Stimulated activated naive CD8-positive, alpha-beta T cell treated with anti-CD3 and anti-CD28 coated beads, Interleukin-15, amount 100 ng/mL, for 72 hours (primary cell): ENCODE results near the gene PTTG2.
"Not testable (repeated sequence)": the region's sequence is repeated elsewhere in the genome, so short reads cannot be mapped to it uniquely, and the experiment has no call there.

Experiments
- ATAC-seq: fragments of 150-1000 bp; cut with Tn5 transposase; 2 replicates; pipeline ENCODE4 v1.10.0; 2021; ENCODE audit warnings: mild to moderate bottlenecking, moderate library complexity
- DNase-seq, 2 donors: peaks; one replicate each; pipeline ENCODE4 v3.0.0; 2021 to 2022
- H3K27ac Mint-ChIP-seq, 2 donors: one replicate each; pipeline ENCODE4 v1.8.0; 2022; ENCODE audit warnings: mild to moderate bottlenecking in 2 of 2, mixed read lengths in 2 of 2, moderate library complexity in 2 of 2
- H3K27me3 Mint-ChIP-seq: one replicate; pipeline ENCODE4 v1.8.0; 2022; ENCODE audit warnings: mixed read lengths
- H3K4me1 Mint-ChIP-seq: one replicate; pipeline ENCODE4 v1.8.0; 2022; ENCODE audit warnings: mild to moderate bottlenecking, mixed read lengths
- H3K4me3 Mint-ChIP-seq, 2 donors: one replicate each; pipeline ENCODE4 v1.8.0; 2022; ENCODE audit warnings: mild to moderate bottlenecking in 2 of 2, mixed read lengths in 2 of 2, moderate library complexity in 1 of 2
- H3K9me3 Mint-ChIP-seq, 2 donors: one replicate each; pipeline ENCODE4 v1.8.0; 2022; ENCODE audit warnings: mixed read lengths in 2 of 2

Gene PTTG2

DNA sequence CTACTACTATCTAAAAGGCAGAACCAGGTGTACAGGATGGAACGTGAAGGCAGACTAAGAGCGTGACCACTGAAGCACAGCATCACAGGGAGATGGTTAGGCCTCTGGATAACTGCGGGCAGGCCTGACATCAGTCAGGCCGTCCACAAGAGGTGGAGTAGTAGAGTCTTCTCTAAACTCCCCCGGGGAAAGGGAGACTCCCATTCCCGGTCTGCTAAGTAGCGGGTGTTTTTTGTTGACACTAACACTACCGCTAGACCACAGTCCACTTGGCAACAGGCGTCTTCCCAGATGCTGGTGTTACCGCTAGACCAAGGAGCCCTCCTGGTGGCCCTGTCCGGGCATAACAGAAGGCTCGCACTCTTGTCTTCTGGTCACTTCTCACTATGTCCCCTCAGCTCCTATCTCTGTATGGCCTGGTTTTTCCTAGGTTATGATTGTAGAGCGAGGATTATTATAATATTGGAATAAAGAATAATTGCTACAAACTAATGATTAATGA is 15.2 kb downstream of the PTTG2 start:
- DNase-seq, H3K27ac Mint-ChIP-seq: not testable (repeated sequence)
- H3K4me1 Mint-ChIP-seq: peaks cover 45% of the 10 kb centered on the region

DNA sequence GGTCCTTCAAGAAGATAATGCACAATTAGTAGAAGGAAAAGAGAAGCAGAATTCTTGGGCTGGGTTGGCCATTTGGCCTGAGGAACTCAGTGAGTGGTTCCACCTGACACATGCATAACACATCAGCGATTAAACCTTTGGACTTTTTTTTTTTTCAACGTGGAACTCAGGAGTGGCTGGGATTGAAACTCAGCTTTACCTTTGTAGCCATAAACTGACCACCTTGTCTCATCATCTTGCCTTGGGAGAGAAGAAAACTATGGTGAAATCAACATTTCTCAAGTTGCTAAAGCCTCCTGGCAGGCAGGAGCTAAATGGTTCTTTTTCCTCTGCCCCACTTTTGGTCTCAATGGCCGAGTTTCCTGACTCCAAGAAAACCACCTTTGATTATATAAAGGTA is 16.3 kb downstream of the PTTG2 start:
- Mint-ChIP-seq H3K4me3 (peak overlapping the region; percentile 46 to 69), H3K9me3 (no peaks in the 10 kb centered on the region), H3K27me3 (no peaks in the 10 kb centered on the region), H3K27ac (peak overlapping the region in 1 of 2 donors; percentile 29), H3K4me1 (peaks cover 45% of the 10 kb centered on the region)
- no peak for DNase-seq
- ATAC-seq: no peak

More for the DNA sequence above, 15.2 kb downstream of the PTTG2 start:
- not testable (repeated sequence) for H3K27me3 Mint-ChIP-seq, H3K4me3 Mint-ChIP-seq, ATAC-seq, H3K9me3 Mint-ChIP-seq

DNA sequence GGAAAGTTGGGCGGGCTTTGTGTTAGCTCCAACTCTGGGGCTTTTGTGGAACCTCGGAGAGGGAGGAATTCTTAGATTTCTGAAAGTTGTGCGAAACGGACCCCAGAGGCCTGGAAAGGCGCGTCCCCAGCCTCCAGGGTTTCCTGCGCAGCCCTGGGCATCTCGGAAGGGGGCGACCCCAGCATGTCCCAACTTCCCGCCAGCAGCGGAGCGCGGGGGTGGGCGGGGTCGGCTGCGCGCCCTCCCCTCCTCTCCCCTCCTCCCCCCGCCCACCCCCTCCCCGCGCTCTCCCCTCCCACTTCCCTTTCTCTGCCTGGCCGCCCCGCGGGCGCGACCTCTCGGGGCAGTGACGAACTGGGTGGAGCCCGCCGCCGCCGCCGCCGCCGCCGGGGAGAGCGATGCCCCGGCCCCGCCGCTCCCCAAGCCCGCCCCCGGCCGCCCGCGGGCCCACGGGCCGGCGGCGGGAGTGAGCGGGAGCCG is 16.8 kb downstream of the PTTG2 start:
- H3K4me1 Mint-ChIP-seq: peaks cover 50% of the 10 kb centered on the region
- peak; percentile 74 to 77 for DNase-seq
- peak overlapping the region; percentile 69 to 83 for H3K4me3 Mint-ChIP-seq
- H3K9me3 Mint-ChIP-seq: no peaks in the 10 kb centered on the region
- H3K27me3 Mint-ChIP-seq: no peaks in the 10 kb centered on the region
- ATAC-seq: peak; percentile 82
- H3K27ac Mint-ChIP-seq: peak overlapping the region in 1 of 2 donors; percentile 29

DNA sequence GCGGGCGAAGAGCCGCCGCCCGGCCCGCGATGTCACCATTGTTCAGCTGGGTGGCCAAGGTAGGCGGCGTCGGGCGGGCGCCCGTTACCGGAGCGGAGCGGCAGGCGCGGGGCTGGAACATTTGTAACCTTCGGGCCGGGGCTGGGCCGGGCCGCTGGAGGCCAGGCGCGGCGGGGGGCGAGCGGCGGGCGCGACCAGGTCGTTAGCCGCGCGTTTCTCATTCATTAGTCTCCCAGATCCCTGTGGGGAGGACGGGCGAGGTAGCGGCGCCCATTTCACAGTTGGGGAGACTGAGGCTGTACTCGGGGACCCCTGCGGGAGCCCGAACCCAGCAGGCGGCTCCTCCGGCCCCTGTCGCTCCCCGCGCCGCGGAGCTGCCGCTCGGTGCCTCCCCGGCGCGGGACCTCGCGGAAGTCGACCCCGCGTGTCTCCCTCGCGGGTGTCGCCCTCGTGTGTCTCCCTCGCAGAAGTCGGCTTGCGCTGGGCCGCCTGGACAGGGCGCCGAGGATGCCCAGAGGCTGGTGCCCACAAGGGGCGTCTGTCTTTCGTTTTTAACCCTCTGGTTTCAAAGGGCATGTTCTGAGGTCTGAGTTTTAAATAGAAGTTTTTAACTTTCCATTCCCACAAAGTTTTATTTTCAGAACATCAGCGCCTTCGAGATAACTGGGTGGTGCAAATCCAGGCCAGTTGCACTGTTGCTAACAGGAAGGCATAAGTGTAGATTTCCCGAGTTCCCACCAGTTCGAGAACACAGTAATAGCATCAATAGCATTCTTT is 17.5 kb downstream of the PTTG2 start:
- ATAC-seq (peak; percentile 87), DNase-seq (peak; percentile 63 to 77)
- Mint-ChIP-seq H3K9me3 (no peaks in the 10 kb centered on the region), H3K4me1 (peaks cover 57% of the 10 kb centered on the region), H3K27me3 (no peaks in the 10 kb centered on the region), H3K4me3 (peak overlapping the region; percentile 83 to 84), H3K27ac (peak overlapping the region; percentile 65 to 88)

DNA sequence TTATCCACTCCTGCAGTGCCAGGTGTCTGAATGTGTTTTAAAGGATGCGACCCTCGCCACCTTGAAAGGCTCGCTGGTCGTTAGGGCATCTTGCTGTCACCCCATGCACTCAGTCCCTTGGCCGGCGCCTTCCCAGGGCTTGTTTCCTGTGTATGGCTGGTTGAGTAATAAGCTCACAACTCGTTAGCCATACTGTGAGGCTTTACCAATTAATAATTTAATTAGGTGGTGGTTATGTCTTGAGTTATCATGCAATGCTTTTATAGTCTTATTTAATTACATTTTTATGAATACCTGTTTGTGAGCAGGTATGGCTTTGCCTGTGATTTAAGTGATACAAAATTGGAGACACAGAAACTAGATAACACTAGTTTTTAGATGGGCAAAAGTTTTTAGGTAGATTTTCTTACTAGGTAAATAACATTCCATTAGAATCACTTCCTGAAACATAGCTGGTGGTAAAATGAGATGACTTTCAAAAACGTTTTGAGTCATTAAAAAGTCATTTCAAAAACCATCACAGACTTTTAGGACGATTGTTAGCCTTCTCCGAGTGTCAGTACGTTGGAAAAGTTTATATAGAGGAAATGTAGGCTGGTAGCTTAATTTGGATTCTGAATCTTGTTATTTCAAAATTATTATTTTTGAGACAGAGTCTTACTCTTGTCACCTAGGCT is 18.2 kb downstream of the PTTG2 start:
- H3K9me3 Mint-ChIP-seq: no peaks in the 10 kb centered on the region
- peaks cover 58% of the 10 kb centered on the region for H3K4me1 Mint-ChIP-seq
- ATAC-seq (peak; percentile 55), DNase-seq (peak; percentile 12 to 29)
- peak overlapping the region; percentile 83 to 84 for H3K4me3 Mint-ChIP-seq
- peak overlapping the region; percentile 65 to 88 for H3K27ac Mint-ChIP-seq
- no peaks in the 10 kb centered on the region for H3K27me3 Mint-ChIP-seq

DNA sequence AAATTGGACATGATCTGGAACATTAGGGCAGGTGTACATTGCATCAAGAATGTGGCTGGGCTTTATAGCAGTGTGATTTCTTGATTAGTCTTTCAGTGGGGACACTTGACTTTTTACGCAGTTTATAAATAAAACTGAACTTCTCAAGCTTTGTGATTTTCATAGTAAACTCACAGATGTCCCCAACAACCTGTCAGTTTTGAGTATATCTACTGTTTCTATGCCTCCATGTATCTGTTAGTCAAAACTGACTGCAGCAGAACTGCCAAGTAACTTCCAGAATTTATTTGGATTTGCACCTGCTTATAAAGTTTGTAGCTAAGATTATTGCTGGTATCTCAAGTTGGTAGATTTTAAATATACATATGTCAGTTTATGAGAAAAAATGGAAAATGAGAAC is 20.0 kb downstream of the PTTG2 start:
- DNase-seq (no peak), ATAC-seq (no peak)
- Mint-ChIP-seq H3K4me3 (no peak overlapping the region), H3K9me3 (no peaks in the 10 kb centered on the region), H3K27ac (no peak overlapping the region), H3K27me3 (no peaks in the 10 kb centered on the region), H3K4me1 (peaks cover 56% of the 10 kb centered on the region)

DNA sequence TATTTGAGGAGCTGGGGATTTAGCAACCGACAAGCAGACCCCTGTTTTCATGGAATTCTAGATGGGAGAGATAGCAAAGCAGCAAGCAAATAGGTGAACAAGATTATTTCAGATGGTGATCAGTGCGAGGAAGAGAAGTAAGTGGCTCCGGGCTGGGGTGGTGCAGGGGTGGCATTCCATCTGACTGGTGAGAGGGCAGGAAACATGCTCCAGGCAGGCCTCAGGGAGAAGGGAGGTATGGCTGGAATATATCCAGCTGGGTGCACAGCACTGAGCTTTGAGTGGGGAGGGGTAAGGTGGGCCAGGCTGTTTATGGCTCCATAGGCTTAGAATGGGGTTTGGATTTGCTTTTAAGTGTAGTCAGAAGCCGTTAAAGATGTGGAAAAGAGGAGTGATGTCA is 21.2 kb downstream of the PTTG2 start:
- H3K27me3 Mint-ChIP-seq: no peaks in the 10 kb centered on the region

DNA sequence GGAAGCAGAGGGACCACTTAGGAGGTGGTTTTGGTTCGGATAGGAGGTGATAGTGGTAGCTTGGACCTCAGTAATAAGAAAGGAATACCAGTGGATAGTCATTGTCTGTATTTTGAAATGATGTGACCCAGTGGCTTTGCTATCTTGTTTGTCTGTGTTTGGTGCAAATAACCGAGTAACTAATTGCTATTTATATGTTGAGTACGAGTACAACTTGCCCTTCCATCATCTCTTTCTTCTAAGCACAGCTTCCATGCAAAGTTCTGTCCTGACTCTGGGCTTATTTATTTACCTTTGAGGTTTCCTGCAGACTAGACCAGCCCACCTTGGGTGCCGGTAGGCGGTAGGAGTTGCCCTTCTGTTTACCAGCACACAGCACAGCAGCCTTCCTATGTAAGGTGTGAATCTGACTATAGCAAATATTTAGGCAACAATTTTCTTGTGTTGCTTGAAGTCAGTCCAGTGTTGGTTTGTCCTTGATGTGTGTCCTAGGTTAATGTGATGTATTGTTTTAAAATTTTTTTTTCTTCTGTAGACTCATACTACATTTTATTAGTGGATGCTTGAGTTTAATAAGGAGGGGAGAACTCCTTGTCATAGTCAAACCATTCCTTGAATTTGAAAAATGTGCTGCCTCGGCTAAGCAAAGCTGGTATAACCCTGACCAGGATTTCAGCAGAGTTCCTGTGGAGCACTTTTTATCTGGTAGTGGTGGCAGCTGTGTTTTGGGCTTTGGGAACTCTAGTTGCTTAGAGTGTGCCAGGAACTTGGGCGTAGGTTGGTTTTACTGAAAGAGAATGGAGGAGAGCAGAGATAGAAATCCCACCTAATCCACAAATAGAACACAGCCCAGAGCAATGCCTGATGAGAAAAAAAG is 21.9 kb downstream of the PTTG2 start:
- no peaks in the 10 kb centered on the region for H3K9me3 Mint-ChIP-seq
- H3K27ac Mint-ChIP-seq: no peak overlapping the region
- H3K27me3 Mint-ChIP-seq: no peaks in the 10 kb centered on the region
- H3K4me3 Mint-ChIP-seq: no peak overlapping the region
- DNase-seq: no peak
- peaks cover 54% of the 10 kb centered on the region for H3K4me1 Mint-ChIP-seq
- ATAC-seq: no peak

More for the DNA sequence above, 21.2 kb downstream of the PTTG2 start:
- peaks cover 59% of the 10 kb centered on the region for H3K4me1 Mint-ChIP-seq
- no peak overlapping the region for H3K27ac Mint-ChIP-seq
- DNase-seq (no peak), ATAC-seq (no peak)
- H3K9me3 Mint-ChIP-seq: no peaks in the 10 kb centered on the region
- H3K4me3 Mint-ChIP-seq: no peak overlapping the region

DNA sequence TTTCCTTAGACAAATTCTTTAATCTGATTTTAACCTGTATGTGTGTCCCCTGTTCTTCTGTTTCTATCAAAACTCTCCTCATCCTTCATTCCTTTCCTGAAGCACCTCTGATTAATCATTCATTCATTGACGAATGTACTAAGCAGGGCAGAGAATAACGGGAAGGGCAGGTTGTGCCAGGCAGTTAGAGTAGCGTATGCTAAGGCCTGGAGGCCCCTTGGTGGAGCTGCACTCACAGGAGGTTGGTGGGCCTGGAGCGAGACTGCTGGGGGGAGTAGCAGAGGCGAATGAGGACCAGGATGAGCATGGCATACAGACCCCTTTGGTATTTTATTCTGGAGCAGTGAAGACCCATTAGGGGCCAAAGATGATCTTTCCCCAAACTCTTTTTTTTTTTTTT is 22.5 kb downstream of the PTTG2 start:
- no peak overlapping the region for H3K27ac Mint-ChIP-seq
- DNase-seq (no peak), ATAC-seq (no peak)
- no peaks in the 10 kb centered on the region for H3K27me3 Mint-ChIP-seq
- H3K4me1 Mint-ChIP-seq: peaks cover 54% of the 10 kb centered on the region
- H3K4me3 Mint-ChIP-seq: no peak overlapping the region
- H3K9me3 Mint-ChIP-seq: no peaks in the 10 kb centered on the region

DNA sequence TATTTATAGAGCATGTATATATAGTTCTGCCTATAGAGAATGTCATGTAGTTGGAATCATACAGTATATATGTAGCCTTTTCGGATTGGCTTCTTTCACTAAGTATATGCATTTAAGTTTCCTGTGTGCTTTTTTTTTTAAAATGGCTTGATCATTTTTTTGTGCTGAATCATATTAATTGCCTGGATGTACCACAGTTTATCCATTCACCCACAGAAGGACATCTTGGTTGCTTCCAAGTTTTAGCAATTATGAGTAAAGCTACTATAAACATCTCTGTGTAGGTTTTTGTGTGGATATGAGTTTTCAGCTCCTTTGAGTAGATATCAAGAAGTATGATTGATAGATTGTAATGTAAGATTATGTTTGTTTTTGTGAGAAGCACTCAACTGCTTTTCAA is 23.8 kb downstream of the PTTG2 start:
- Mint-ChIP-seq H3K27ac (no peak overlapping the region), H3K27me3 (no peaks in the 10 kb centered on the region), H3K9me3 (no peaks in the 10 kb centered on the region), H3K4me1 (peaks cover 48% of the 10 kb centered on the region), H3K4me3 (no peak overlapping the region)
- no peak for DNase-seq
- ATAC-seq: no peak

DNA sequence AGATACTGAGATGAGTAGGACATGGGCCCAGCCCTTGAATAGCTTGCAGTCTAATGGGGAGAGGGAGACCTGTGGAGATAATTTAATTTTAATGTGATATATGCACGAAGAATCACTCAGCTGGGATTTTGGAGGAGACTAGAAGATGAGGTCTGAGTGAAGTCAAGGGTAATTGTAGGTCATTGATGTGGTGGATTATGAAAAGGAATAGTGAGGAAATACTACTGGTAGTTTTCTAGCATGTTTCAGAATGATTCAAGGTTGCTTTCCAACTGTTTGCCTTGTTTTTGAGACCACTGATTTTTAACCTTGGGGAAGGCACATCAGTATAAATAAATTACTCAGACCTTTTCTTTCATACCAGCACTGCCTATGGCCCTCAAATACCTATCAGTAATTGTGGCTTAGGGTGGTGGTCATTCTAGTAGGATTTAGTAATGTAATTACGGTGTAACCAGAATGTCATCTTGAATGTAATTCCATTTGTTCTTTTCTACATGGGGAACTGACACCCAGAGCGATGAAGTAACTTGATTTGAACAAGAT is 25.6 kb downstream of the PTTG2 start:
- peak; percentile 72 for ATAC-seq
- H3K9me3 Mint-ChIP-seq: no peaks in the 10 kb centered on the region
- H3K4me3 Mint-ChIP-seq: no peak overlapping the region
- H3K4me1 Mint-ChIP-seq: peaks cover 37% of the 10 kb centered on the region
- H3K27me3 Mint-ChIP-seq: no peaks in the 10 kb centered on the region
- peak overlapping the region in 1 of 2 donors; percentile 20 for H3K27ac Mint-ChIP-seq
- no peak for DNase-seq

DNA sequence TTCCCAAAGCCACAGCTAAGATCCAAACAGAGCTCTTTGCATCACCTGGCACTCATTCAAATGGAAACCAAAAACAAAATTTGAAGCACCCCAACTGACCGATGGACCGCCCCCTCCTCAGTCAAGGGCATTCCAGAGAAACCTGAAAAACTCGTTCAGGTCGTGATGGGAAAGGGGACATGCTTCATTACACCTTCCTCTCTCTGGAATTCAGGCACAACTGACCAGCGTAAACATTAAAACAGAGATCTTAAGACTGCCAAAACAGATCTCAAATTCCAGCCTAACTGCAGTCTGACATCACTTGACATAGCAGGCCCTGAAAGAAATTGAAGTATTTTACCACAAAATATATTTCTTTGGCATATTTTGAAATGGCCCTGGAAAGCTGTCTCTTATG is 28.5 kb downstream of the PTTG2 start:
- ATAC-seq (no peak), DNase-seq (no peak)
- peaks cover 14% of the 10 kb centered on the region for H3K4me1 Mint-ChIP-seq
- H3K9me3 Mint-ChIP-seq: no peaks in the 10 kb centered on the region
- no peaks in the 10 kb centered on the region for H3K27me3 Mint-ChIP-seq
- no peak overlapping the region for H3K4me3 Mint-ChIP-seq
- no peak overlapping the region for H3K27ac Mint-ChIP-seq

DNA sequence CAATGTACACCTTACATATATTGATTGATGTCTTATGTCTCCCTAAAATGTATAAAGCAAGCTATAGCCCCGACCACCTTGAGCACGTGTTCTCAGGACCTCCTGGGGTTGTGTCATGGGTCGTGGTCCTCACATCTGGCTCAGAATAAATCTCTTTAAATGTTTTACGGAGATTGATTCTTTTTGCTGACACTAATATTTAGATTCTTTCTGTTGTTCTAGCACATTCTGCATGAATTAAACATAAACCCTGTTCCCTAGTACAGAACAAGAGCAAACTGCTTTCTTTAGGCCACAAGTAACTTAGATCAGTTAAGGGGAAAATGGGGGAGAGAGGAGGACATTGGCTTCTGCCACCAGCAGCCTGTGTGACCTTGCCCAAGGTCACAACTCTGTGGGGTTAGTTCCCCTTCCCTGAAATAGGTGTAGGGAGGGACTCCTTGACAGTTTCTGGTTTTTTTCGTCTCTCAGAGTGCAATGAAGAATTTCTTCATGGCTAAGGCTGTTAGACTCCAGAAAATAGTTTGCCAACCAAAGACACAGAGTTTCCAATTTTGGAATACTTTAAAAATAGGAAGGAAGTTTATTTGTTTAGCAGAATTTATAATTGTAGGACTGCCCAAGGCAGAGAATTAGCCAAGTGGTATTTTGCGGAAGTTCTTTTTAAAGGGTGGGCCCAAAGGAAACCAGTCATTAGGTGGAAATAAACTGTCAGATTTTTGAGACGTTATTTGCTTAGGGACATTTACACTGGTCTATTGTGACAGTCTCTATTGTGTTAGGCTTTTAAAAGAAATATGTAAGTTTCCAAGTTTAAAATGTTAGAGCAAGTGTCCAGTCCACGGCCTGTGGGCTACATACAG is 29.4 kb downstream of the PTTG2 start:
- Mint-ChIP-seq H3K27me3 (no peaks in the 10 kb centered on the region), H3K9me3 (no peaks in the 10 kb centered on the region), H3K4me1 (peaks cover 23% of the 10 kb centered on the region), H3K27ac (peak overlapping the region in 1 of 2 donors; percentile 4), H3K4me3 (no peak overlapping the region)
- DNase-seq (no peak), ATAC-seq (no peak)

DNA sequence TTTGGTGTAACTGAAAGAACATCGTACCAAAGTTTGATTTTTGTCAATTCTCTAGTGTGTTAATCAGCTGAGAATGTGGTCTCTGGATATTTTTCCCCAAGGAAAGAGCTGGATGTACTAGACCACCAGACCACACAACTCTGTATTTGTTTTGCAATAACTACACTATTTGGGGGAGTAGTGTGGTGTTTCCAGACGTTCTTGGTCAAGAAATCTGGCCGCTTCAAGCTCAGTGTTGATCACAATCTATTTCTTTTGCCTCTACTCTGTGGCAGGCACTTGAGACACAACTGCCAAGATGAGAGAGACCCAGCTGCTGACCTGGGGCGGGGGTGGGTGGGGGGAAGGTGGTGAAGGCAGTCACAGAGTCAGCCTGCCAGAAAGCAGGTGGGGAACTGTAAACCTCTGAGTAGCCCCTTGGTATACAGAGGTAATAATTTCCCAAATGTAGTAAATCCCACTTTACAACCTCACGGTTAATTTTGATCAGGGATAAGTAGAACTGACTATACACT is 30.6 kb downstream of the PTTG2 start:
- H3K27me3 Mint-ChIP-seq: no peaks in the 10 kb centered on the region
- H3K4me3 Mint-ChIP-seq: no peak overlapping the region
- H3K27ac Mint-ChIP-seq: no peak overlapping the region
- DNase-seq (no peak), ATAC-seq (no peak)
- no peaks in the 10 kb centered on the region for H3K9me3 Mint-ChIP-seq
- peaks cover 28% of the 10 kb centered on the region for H3K4me1 Mint-ChIP-seq
